IPS-18a (cell line): ENCODE data around the gene DBNDD1.

ENCODE experiments used
- H3K27ac ChIP-seq: one replicate; pipeline ENCODE4 v1.5.1; 2013; ENCODE audit warnings: low read length
- H3K27me3 ChIP-seq: one replicate; pipeline ENCODE4 v1.6.1; 2013; ENCODE audit warnings: mild to moderate bottlenecking, low read length; ENCODE audit not compliant: control insufficient read depth, insufficient read depth
- H3K36me3 ChIP-seq: one replicate; pipeline ENCODE4 v1.6.1; 2013; ENCODE audit warnings: low read depth, low read length; ENCODE audit not compliant: control insufficient read depth
- H3K4me1 ChIP-seq: one replicate; pipeline ENCODE4 v1.6.1; 2013; ENCODE audit warnings: low read depth, low read length; ENCODE audit not compliant: control insufficient read depth
- H3K4me3 ChIP-seq: one replicate; pipeline ENCODE4 v1.5.1; 2013; ENCODE audit warnings: low read length
- H3K9ac ChIP-seq: one replicate; pipeline ENCODE4 v1.6.1; 2013; ENCODE audit warnings: mild to moderate bottlenecking, low read length, moderate library complexity
- H3K9me3 ChIP-seq: one replicate; pipeline ENCODE4 v1.6.1; 2013; ENCODE audit warnings: low read depth, low read length; ENCODE audit not compliant: control insufficient read depth

DBNDD1 gene

GRCh38 chr16:90046971-90047713 lies 27.9 kb upstream of the DBNDD1 start:
- Histone ChIP-seq H3K9me3 (no peaks in the 10 kb centered on the region), H3K9ac (no peak overlapping the region), H3K4me1 (no peaks in the 10 kb centered on the region), H3K4me3 (peak overlapping the region; percentile 52), H3K36me3 (no peaks in the 10 kb centered on the region), H3K27me3 (no peaks in the 10 kb centered on the region), H3K27ac (no peak overlapping the region)

- H3K27ac ChIP-seq = no peak overlapping the region
- H3K4me3 ChIP-seq = peak overlapping the region; percentile 52
- H3K36me3 ChIP-seq = no peaks in the 10 kb centered on the region
- no peaks in the 10 kb centered on the region for H3K4me1 ChIP-seq
- no peaks in the 10 kb centered on the region for H3K9me3 ChIP-seq
- no peaks in the 10 kb centered on the region for H3K27me3 ChIP-seq
- no peak overlapping the region for H3K9ac ChIP-seq
Observed at GRCh38 chr16:90046122-90046970, 27.1 kb upstream of the DBNDD1 start.

GRCh38 chr16:90044111-90044551 lies 24.9 kb upstream of the DBNDD1 start:
- Histone ChIP-seq H3K27ac (no peak overlapping the region), H3K27me3 (no peaks in the 10 kb centered on the region), H3K4me1 (no peaks in the 10 kb centered on the region), H3K36me3 (no peaks in the 10 kb centered on the region), H3K9ac (no peak overlapping the region), H3K4me3 (no peak overlapping the region), H3K9me3 (no peaks in the 10 kb centered on the region)

GRCh38 chr16:90043526-90043925 lies 24.3 kb upstream of the DBNDD1 start:
- H3K27me3 ChIP-seq = no peaks in the 10 kb centered on the region
- no peak overlapping the region for H3K9ac ChIP-seq
- H3K4me3 ChIP-seq = no peak overlapping the region
- no peaks in the 10 kb centered on the region for H3K4me1 ChIP-seq
- H3K27ac ChIP-seq = no peak overlapping the region
- H3K36me3 ChIP-seq = no peaks in the 10 kb centered on the region
- no peaks in the 10 kb centered on the region for H3K9me3 ChIP-seq

- no peak overlapping the region for H3K4me3 ChIP-seq
- H3K36me3 ChIP-seq = peaks cover 2% of the 10 kb centered on the region
- H3K27me3 ChIP-seq = no peaks in the 10 kb centered on the region
- no peaks in the 10 kb centered on the region for H3K9me3 ChIP-seq
- H3K4me1 ChIP-seq = no peaks in the 10 kb centered on the region
- no peak overlapping the region for H3K9ac ChIP-seq
- H3K27ac ChIP-seq = no peak overlapping the region
Observed at GRCh38 chr16:90042946-90043514, 23.8 kb upstream of the DBNDD1 start.

GRCh38 chr16:90041896-90042473 lies 22.7 kb upstream of the DBNDD1 start:
- Histone ChIP-seq H3K9ac (no peak overlapping the region), H3K4me1 (no peaks in the 10 kb centered on the region), H3K9me3 (no peaks in the 10 kb centered on the region), H3K27ac (no peak overlapping the region), H3K4me3 (no peak overlapping the region), H3K27me3 (no peaks in the 10 kb centered on the region), H3K36me3 (peaks cover 7% of the 10 kb centered on the region)

GRCh38 chr16:90040152-90041023 lies 21.1 kb upstream of the DBNDD1 start:
- Histone ChIP-seq H3K4me3 (no peak overlapping the region), H3K9me3 (no peaks in the 10 kb centered on the region), H3K27ac (no peak overlapping the region), H3K27me3 (no peaks in the 10 kb centered on the region), H3K4me1 (no peaks in the 10 kb centered on the region), H3K36me3 (peaks cover 12% of the 10 kb centered on the region), H3K9ac (no peak overlapping the region)

GRCh38 chr16:90037276-90037675 lies 18.0 kb upstream of the DBNDD1 start:
- no peaks in the 10 kb centered on the region for H3K9me3 ChIP-seq
- H3K27me3 ChIP-seq = no peaks in the 10 kb centered on the region
- H3K27ac ChIP-seq = no peak overlapping the region
- H3K36me3 ChIP-seq = peaks cover 14% of the 10 kb centered on the region
- H3K4me3 ChIP-seq = no peak overlapping the region
- no peak overlapping the region for H3K9ac ChIP-seq
- H3K4me1 ChIP-seq = no peaks in the 10 kb centered on the region

GRCh38 chr16:90035902-90036301 lies 16.6 kb upstream of the DBNDD1 start:
- no peaks in the 10 kb centered on the region for H3K27me3 ChIP-seq
- no peak overlapping the region for H3K4me3 ChIP-seq
- H3K27ac ChIP-seq = no peak overlapping the region
- peaks cover 14% of the 10 kb centered on the region for H3K36me3 ChIP-seq
- H3K9ac ChIP-seq = no peak overlapping the region
- H3K9me3 ChIP-seq = no peaks in the 10 kb centered on the region
- no peaks in the 10 kb centered on the region for H3K4me1 ChIP-seq

- Histone ChIP-seq H3K36me3 (peaks cover 14% of the 10 kb centered on the region), H3K9me3 (no peaks in the 10 kb centered on the region), H3K27me3 (no peaks in the 10 kb centered on the region), H3K9ac (no peak overlapping the region), H3K27ac (no peak overlapping the region), H3K4me3 (no peak overlapping the region), H3K4me1 (peaks cover under 1% of the 10 kb centered on the region)
Observed at GRCh38 chr16:90034504-90034903, 15.2 kb upstream of the DBNDD1 start.

GRCh38 chr16:90033387-90033786 lies 14.1 kb upstream of the DBNDD1 start:
- no peaks in the 10 kb centered on the region for H3K27me3 ChIP-seq
- H3K36me3 ChIP-seq = peaks cover 14% of the 10 kb centered on the region
- H3K9me3 ChIP-seq = no peaks in the 10 kb centered on the region
- no peak overlapping the region for H3K9ac ChIP-seq
- no peak overlapping the region for H3K4me3 ChIP-seq
- no peak overlapping the region for H3K27ac ChIP-seq
- H3K4me1 ChIP-seq = peaks cover 12% of the 10 kb centered on the region
